ENCODE data around the gene PPP1R2B.

PPP1R2B gene

DNA sequence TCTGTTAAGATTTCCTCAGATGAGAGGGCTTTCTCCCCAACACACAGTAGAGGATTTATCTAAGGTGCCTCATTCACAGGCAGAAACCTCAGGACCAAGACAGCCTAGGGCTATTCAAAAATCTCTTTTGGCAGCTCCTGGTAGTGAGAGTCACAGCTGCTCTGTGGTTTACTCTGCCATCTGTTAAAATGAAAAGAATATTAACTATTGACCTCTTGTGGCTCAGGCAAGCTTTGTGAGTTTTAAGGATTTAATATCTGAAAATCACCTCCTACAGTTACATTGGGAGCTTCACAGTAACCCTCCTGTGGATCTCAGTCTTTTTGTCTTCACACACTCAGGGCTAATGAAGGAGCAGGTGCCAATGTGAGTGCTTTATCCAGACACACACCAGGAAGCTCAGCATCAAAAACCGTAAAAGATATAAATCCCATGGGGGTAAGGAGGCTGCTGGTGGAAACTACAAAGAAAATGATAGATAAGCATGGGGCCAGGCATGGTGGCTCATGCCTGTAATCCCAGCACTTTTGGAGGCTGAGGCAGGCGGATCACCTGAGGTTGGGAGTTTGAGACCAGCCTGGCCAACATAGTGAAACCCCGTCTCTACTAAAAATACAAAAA, 29.7 kb downstream of the PPP1R2B start:
- no peak for DNase-seq (ENCODE audit: low spot score)

DNA sequence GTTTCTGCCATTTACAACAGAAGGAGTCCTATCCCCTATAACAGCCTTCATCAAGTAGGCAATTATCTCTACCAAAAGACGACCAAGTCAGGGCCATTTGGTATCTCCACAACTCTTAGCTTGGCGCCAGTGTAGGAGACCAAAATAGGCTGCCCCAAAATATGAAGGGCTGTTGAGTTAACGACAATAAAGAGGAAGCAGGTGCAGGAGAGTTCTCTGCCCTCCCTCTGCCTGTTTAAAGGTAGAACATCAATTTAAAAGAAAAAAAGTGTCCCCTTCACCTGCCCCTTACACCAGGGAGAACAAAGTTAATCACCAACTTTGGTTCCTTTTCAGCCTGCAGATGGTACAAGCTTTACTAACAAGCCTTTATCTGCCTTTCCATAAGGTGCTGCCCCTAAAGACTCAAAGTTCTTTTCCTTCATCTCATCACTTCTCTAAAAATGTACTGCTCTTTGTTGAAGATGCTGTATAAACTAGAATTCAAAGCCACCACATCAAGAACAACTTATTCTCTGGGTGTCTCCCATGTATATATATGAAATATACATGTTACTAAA, 33.3 kb downstream of the PPP1R2B start:
- DNase-seq (ENCODE audit: low spot score), result peak; percentile 18

GRCh38 chr5:156888520-156888919, 38.4 kb downstream of the PPP1R2B start:
- DNase-seq (ENCODE audit: low spot score), result no peak

DNA sequence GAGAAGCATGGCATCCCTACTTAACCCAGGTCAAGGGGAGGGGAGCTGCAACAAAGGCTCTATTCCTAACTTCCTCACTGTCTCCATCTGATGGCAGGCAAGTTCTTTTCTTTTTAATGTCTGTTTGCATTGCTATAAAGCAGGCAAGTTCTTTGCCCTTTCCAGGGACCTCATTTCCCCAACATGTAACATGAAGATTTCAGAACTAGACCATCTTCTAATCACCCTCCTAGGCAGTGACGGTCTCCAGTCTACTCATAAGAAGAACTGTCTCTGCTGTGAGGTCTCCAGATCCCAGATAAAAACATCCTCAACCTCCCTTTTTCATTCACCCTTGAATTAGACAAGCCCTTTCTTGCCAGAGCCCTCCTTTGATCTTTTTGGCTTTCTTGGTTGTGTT, 42.1 kb downstream of the PPP1R2B start:
- no peak for DNase-seq (ENCODE audit: low spot score)

- no peak for DNase-seq (ENCODE audit: low spot score)
Observed at GRCh38 chr5:156892864-156893263, 42.8 kb downstream of the PPP1R2B start.

- no peak for DNase-seq (ENCODE audit: low spot score)
Observed at GRCh38 chr5:156893517-156893916, 43.4 kb downstream of the PPP1R2B start.

GRCh38 chr5:156896546-156896945, 46.5 kb downstream of the PPP1R2B start:
- DNase-seq (ENCODE audit: low spot score), result no peak
